GM21423 (cell line): Measurements from ENCODE around the gene PKD2.
"Not testable (repeated sequence)": the region's sequence is repeated elsewhere in the genome, so short reads cannot be mapped to it uniquely, and the experiment has no call there.

Experiments
- ATAC-seq: cut with Tn5 transposase; IDR thresholded peaks from one replicate; pipeline ENCODE4 v1.9.1; 2021; ENCODE audit warnings: mild to moderate bottlenecking, moderate library complexity; ENCODE audit not compliant: unreplicated experiment

The PKD2 gene

DNA sequence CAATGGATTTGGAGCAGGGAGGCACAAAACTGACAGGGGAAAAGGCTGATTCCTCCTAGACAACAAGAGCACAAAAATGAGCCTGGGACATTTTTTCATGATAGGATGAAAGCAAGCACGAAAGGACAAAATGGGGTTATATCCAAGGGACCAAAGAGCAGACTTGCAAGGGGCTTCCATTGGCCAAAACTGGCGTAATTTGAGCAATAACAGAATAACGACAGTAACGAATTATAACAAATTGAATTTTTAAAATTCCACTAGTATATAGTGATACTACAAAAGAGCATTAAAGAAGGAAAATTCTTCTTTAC lies 21.6 kb upstream of the PKD2 start:
- ATAC-seq = no peak

DNA sequence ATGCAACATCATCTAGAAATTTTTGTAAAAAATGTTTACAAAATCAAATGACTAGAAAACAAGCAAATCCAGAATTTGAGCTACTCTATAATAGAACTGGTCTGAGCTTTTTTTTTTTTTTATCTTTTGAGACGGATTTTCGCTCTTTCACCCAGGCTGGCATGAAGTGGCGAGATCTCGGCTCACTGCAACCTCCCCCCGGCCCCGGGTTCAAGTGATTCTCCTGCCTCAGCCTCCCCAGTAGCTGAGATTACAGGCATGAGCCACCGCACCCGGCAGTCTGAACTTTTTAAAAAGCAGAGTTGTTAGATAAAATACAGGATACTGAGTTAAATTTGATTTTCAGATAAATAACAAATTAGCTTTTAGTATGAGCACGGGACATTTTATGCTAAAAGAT lies 20.9 kb upstream of the PKD2 start:
- no peak for ATAC-seq

- no peak for ATAC-seq
These were observed 17.7 kb upstream of the PKD2 start for GRCh38 chr4:87989765-87990164.

DNA sequence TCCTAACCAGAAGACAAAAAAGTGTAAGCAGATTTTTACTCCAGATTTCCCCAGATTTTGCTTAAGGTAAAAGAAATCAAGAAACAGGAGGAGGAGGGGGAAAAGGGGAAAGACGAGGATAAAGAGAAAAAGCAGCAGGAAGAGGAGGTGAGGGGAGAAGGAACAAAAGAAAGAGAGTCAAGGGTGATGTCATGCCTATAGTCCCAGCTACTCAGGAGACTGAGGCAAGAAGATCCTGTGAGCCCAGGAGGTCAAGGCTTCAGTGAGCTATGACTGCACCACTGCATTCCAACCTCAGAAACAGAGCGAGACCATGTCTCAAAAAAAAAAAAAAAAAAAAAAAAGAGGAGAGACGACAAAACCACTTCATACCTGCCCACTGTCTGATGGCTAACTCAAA lies 12.0 kb upstream of the PKD2 start:
- ATAC-seq = no peak

GRCh38 chr4:87999191-87999691 lies 8.2 kb upstream of the PKD2 start:
- ATAC-seq = not testable (repeated sequence)

DNA sequence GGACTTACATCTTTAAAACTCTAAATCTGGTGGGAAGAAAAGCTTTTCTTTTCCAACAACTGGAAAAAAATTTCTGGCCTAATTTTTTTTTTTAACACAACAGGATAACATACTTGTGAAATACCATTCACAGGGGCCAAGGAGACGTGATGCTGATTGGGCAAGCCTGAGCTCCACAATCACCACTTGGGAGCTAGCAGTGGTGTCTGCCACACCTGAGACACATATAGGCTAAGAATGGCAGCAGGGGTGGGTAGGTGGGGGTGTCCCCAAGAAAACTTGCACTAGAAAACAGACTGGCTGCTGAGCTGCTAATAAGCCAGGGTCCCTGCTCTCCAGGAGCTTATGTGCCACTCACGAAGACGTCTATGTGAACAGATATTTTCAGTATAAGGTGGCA lies 5.6 kb upstream of the PKD2 start:
- ATAC-seq = no peak

- no peak for ATAC-seq
These were observed 4.6 kb upstream of the PKD2 start for GRCh38 chr4:88002786-88003185.

DNA sequence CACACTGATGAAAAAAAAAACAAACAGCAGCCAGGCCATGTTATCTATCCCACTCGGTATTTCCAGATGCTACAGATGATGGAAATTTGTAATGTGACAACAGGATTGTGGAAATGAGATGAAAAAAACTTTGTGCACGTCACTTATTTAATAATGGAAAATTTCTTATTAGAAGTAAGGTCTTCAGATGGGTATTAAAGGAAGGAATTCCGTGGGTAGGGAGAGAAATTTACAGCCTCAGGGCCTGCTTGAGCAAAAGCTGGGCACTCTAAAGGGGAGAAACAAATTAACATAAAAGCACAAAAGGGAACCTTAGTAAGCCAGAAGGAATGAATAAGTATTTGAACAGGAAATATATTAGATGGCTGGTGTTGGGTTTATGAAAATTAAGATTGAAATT lies 4.2 kb upstream of the PKD2 start:
- ATAC-seq = no peak

DNA sequence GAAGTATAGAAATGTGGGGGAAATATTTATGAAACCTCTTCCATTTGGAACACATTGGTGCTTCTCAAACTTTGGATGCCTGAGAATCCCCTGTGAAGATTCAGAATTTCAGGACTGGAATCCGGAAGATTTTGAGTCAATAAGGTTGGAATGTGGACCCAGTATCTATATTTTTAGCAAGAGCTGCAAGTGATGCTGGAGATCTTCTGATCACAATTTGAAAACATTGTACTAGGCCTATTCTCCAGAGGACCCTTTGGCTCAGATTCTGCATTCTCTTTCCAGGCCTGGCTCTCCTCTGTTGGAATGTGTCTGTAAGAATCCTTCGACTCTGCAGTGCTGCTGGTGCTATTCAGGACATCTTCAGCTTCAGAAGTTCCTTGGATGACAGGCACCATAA lies 2.4 kb upstream of the PKD2 start:
- ATAC-seq = no peak

- no peak for ATAC-seq
These were observed 1.5 kb upstream of the PKD2 start for GRCh38 chr4:88005946-88006345.

DNA sequence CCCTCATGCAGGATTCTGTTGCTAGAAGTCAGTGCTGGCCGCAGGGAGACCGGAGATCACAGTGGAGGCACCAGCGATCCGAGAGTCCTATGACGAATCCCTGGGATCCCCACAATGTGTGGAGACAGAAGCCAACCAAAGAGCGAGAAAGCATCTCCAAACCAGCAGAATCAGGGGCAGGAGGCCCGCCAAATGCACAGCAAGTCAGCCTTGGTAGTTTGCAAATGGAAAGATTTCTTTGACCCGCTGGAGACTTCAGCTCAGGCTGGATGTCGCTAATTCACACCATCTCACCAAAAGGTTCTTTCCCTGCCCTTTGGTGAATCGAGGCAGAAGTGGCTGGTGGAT lies 505 bp upstream of the PKD2 start:
- ATAC-seq = no peak

- ATAC-seq = peak; percentile 29
These were observed 797 bp downstream of the PKD2 start for GRCh38 chr4:88008122-88008742.

GRCh38 chr4:88008743-88009171 lies 1.3 kb downstream of the PKD2 start:
- no peak for ATAC-seq

DNA sequence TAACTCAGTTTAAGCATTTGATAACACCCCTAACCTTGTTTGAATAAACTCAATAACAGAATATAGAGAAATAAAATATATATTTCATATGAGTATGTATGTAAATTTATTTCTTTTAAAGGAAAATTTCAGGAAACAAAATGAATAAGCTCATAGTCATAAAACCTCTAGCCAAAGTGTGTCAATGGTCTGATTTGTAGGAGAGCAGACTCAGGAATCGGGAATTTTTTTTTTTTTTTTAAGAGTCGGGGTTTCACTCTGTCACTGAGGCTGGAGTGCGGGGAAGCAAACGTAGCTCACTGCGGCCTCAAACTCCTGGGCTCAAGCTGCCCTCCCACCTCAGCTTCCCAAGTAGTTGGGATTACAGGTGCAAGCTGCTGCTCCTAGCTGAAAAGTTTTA lies 2.4 kb downstream of the PKD2 start:
- ATAC-seq = no peak

DNA sequence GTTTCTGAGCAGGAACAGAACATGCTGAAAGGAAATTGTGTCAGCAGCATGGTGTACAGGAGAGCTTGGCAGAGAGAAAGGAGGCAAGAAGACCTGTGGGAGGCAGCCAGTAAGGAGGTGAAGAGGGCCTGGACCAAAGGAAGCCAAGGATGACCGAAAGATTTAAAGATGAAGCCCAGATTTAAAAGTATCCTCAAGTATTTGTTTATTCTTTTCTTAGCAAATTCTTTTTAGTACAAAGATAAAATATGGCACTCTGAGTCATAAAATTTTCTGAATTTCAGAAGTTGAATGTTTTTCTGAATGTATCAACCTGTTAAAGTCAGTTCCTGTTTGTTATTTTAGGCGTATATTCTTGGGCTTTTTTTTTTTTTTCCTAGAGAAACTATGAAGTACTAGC lies 3.5 kb downstream of the PKD2 start:
- no peak for ATAC-seq

DNA sequence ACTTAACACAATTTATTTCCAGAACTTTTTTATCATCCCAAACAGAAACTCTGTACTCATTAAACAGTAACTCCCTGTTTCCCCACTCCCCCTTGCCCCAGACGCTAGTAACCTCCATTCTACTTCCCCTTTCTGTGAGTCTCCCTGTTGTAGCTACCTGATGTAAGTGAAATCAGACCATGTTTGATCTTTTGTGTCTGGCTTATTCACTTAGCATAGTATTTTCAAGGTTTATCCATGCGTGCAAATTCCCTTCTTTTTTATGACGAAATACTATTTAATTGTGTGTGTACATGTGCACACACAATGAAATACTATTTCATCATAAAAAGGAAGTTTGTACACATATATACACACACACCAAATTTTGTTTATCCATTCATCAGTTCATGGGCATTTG lies 5.2 kb downstream of the PKD2 start:
- ATAC-seq = peak; percentile 57

DNA sequence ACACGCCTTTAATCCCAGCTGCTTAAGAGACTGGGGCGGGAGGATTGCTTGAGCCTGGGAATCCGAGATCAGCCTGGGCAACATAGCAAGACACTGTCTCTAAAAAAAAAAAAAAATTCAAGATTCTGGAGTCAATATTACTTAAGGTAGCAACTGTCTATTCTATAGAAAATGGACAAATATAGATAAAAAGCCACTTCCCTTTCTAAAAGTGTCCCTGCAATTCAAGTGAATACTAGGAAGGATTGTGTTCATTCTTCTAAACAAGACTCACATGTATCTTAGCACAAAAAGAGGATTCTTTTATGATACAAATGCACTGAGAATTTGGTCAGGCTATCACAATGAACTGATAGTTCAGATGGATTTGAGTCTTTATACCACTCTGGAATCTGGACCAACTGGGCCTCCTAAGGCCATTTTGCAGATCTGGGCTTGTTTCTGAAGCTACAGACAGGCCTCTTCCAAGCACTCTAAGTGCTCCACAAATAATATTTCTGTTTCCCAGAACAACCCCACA lies 7.0 kb downstream of the PKD2 start:
- no peak for ATAC-seq

- no peak for ATAC-seq
These were observed 8.3 kb downstream of the PKD2 start for GRCh38 chr4:88015659-88016295.

DNA sequence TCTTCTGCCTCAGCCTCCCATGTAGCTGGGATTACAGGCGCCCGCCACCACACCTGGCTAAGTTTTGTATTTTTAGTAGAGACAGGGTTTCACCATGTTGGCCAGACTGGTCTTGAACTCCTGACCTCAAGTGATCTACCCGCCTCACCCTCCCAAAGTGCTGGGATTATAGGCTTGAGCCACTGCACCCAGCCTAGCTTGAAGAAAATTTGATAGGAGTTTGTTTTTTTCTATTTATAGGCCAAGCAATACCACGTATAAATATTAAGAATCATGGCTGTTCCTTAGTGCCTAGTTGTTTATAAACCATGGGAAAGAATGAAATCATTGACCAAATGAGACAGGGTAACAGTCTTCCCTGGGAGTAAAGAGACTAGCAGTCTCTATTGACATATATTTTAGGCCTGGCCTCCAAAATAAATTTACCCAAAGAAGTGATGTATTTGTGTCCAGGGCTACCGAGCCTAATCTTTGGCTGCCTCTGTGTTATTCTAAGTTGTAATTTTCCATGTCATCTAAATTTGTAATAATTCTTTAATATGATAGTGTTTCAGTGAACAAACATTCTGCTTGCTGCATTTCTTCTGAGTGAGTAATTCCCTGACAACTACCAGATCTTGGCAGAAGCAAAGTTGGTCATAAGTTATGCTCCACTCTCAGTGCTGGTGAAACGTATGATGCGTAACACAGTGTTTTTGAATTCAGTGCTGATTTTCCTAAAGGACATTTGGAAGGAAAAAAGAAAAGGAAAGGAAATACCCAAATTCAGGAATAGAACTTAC lies 10.3 kb downstream of the PKD2 start:
- ATAC-seq = no peak

DNA sequence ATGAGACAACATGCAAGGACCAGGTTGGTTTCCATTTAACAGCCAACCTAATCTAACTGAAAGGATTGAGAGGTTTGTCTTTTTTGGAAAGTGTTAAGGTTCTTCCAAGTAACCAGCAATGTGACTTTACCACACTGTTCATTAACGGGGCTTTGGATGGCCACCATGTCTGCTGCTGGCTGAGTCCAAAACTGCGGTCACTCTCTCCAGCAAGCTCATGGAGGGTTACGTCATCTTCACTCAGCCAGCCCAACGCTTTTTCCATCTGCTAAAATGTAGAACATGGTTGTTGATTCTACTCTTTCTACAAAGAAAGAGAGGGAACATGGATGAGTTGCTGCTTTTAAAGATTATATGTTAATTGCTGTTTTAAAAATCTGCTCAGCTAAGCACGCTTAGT lies 11.0 kb downstream of the PKD2 start:
- no peak for ATAC-seq

- no peak for ATAC-seq
These were observed 14.4 kb downstream of the PKD2 start for GRCh38 chr4:88021824-88022223.

DNA sequence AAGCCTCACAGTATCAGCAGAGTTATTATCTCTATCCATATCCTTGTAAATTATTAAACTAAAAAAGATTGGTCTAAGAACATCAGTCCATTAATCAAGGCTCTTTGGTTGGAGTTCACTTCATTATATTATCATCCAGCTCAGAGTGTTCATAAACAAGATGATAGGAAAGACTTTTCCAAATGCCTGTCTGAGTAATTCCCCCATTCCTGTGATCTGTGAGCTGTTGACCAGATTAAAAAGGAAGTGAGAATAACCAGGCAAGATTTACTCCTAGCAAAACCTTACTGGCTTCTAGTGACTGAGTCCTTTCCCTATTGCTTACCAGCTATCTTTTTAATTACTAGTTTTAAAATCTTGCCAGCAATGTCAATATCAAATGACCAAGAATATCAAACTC lies 14.9 kb downstream of the PKD2 start:
- ATAC-seq = no peak
